Common myeloid progenitor, CD34-positive (primary cell): Measurements from ENCODE around the gene GATA5.

Source experiments
- CTCF ChIA-PET: fragments of 350-600 bp; sonication (Branson Sonifier 250); formaldehyde crosslinking; loops from one replicate; lab custom pipeline; 2021; ENCODE audit warnings: antibody characterized with exemption; lab: Charles Lee
- POLR2A ChIA-PET: fragments of 350-600 bp; sonication (Branson Sonifier 250); formaldehyde crosslinking; loops from one replicate; lab custom pipeline; 2021; ENCODE audit warnings: antibody characterized with exemption; lab: Charles Lee
- DNase-seq, 3 donors: peaks; one replicate each; pipeline versions ENCODE4 v3.0.0 to v3.0.0-alpha.2; 2013
- H3K27ac ChIP-seq, 2 experiments: 1 replicate in 1 of 2; 2 replicates in 1 of 2; pipeline ENCODE4 v1.7.0; 2013; ENCODE audit warnings: inconsistent platforms in 2 of 2, low read length in 2 of 2, mild to moderate bottlenecking in 2 of 2, low read depth in 1 of 2, moderate library complexity in 1 of 2; ENCODE audit not compliant: severe bottlenecking in 2 of 2, insufficient read depth in 1 of 2, poor library complexity in 1 of 2
- H3K27me3 ChIP-seq, 5 experiments: replicated peaks in 2 of 5; 1 replicate in 3 of 5; 2 replicates in 2 of 5; pipeline versions ENCODE4 v1.6.1 to v1.7.0; 2013; ENCODE audit warnings: low read length in 4 of 5, mild to moderate bottlenecking in 2 of 5, moderate library complexity in 2 of 5, inconsistent platforms in 1 of 5; ENCODE audit not compliant: insufficient read depth in 5 of 5, control insufficient read depth in 4 of 5
- H3K36me3 ChIP-seq, 4 experiments: 1 replicate in 2 of 4; 2 replicates in 2 of 4; pipeline versions ENCODE4 v1.6.1 to v1.7.0; 2013; ENCODE audit warnings: low read length in 3 of 4, control low read depth in 1 of 4, mild to moderate bottlenecking in 1 of 4; ENCODE audit not compliant: control insufficient read depth in 4 of 4, insufficient read depth in 4 of 4
- H3K4me1 ChIP-seq, 4 experiments: 1 replicate in 3 of 4; 2 replicates in 1 of 4; pipeline versions ENCODE4 v1.6.1 to v1.7.1; 2013; ENCODE audit warnings: low read length in 3 of 4, mild to moderate bottlenecking in 3 of 4, control low read depth in 1 of 4, inconsistent platforms in 1 of 4, moderate library complexity in 1 of 4; ENCODE audit not compliant: control insufficient read depth in 4 of 4, insufficient read depth in 4 of 4; ENCODE audit errors: control extremely low read depth in 1 of 4
- H3K4me3 ChIP-seq, 7 experiments: 1 replicate in 4 of 7; 2 replicates in 3 of 7; pipeline versions ENCODE4 v1.5.1 to v1.7.0; 2013; ENCODE audit warnings: mild to moderate bottlenecking in 7 of 7, low read length in 6 of 7, moderate library complexity in 6 of 7, inconsistent platforms in 2 of 7, low read depth in 2 of 7, control low read depth in 1 of 7; ENCODE audit not compliant: insufficient read depth in 4 of 7, control insufficient read depth in 1 of 7; ENCODE audit errors: extremely low read depth in 1 of 7
- H3K9me3 ChIP-seq, 5 experiments: 1 replicate in 4 of 5; 2 replicates in 1 of 5; pipeline versions ENCODE4 v1.6.1 to v1.7.1; 2013; ENCODE audit warnings: low read length in 4 of 5, mild to moderate bottlenecking in 2 of 5, inconsistent platforms in 1 of 5, low read depth in 1 of 5, moderate library complexity in 1 of 5; ENCODE audit not compliant: control insufficient read depth in 4 of 5, insufficient read depth in 2 of 5; ENCODE audit errors: control extremely low read depth in 1 of 5
- WGBS: methylation state at CpG from one replicate; pipeline ENCODE4 v1.1.5; 2013; ENCODE audit not compliant: insufficient coverage; 5-methylcytosine and 5-hydroxymethylcytosine counted together

The GATA5 gene

GRCh38 chr20:62480318-62480717, 4.5 kb upstream of the GATA5 start:
- H3K27me3 ChIP-seq, result peaks cover 0 to 92% (median 43%) of the 10 kb centered on the region in 5 experiments
- ChIA-PET CTCF (interaction anchor here (0.6 to 2.5 kb wide), 3 partner anchors 12 to 71 kb away, joined by 3 to 7 read pairs (median 4); no protein-coding TSS in a partner anchor), POLR2A (no interaction called here)
- H3K27ac ChIP-seq, result no peak overlapping the region
- 52% methylated on average over 8 of the region's 9 CpGs for WGBS
- no peak for DNase-seq
- H3K9me3 ChIP-seq, result no peaks in the 10 kb centered on the region
- no peaks in the 10 kb centered on the region for H3K36me3 ChIP-seq
- H3K4me3 ChIP-seq, result no peak overlapping the region
- peaks cover 0 to 43% (median 35%) of the 10 kb centered on the region in 4 experiments for H3K4me1 ChIP-seq

- WGBS, result 38% methylated on average over 4 of the region's 5 CpGs
- H3K4me3 ChIP-seq, result no peak overlapping the region
- peaks cover 0 to 48% (median 36%) of the 10 kb centered on the region in 4 experiments for H3K4me1 ChIP-seq
- no peak for DNase-seq
- POLR2A ChIA-PET, result no interaction called here
- no peaks in the 10 kb centered on the region for H3K36me3 ChIP-seq
- CTCF ChIA-PET, result interaction anchor here (0.6 to 2.6 kb wide), 4 partner anchors 12 to 22 kb away, joined by 3 to 16 read pairs (median 4); no protein-coding TSS in a partner anchor
- peaks cover under 1 to 92% (median 41%) of the 10 kb centered on the region in 5 experiments for H3K27me3 ChIP-seq
- no peaks in the 10 kb centered on the region for H3K9me3 ChIP-seq
- no peak overlapping the region for H3K27ac ChIP-seq
Measured at GRCh38 chr20:62479656-62480055, 3.9 kb upstream of the GATA5 start.

- H3K36me3 ChIP-seq, result no peaks in the 10 kb centered on the region
- no peaks in the 10 kb centered on the region for H3K9me3 ChIP-seq
- DNase-seq, result no peak
- H3K27ac ChIP-seq, result no peak overlapping the region
- 43% methylated on average over 9 of the region's 12 CpGs for WGBS
- CTCF ChIA-PET, result interaction anchor here (1.1 to 2.6 kb wide), 3 partner anchors 16 to 23 kb away, joined by 3 to 16 read pairs (median 6); no protein-coding TSS in a partner anchor
- H3K27me3 ChIP-seq, result peaks cover 4 to 92% (median 42%) of the 10 kb centered on the region in 5 experiments
- H3K4me1 ChIP-seq, result peaks cover 0 to 52% (median 38%) of the 10 kb centered on the region in 4 experiments
- POLR2A ChIA-PET, result no interaction called here
- H3K4me3 ChIP-seq, result no peak overlapping the region
Measured at GRCh38 chr20:62479156-62479555, 3.4 kb upstream of the GATA5 start.

GRCh38 chr20:62477669-62478455, 2.1 kb upstream of the GATA5 start:
- Histone ChIP-seq H3K27ac (no peak overlapping the region), H3K36me3 (no peaks in the 10 kb centered on the region), H3K27me3 (peaks cover 4 to 92% (median 41%) of the 10 kb centered on the region in 5 experiments), H3K9me3 (no peaks in the 10 kb centered on the region), H3K4me1 (peaks cover 0 to 46% (median 36%) of the 10 kb centered on the region in 4 experiments), H3K4me3 (no peak overlapping the region)
- ChIA-PET POLR2A (no interaction called here), CTCF (interaction anchor here (0.8 to 2.6 kb wide), 2 partner anchors 18 to 100 kb away, joined by 4 to 16 read pairs; no protein-coding TSS in a partner anchor)
- no peak for DNase-seq
- WGBS, result 9% methylated on average over 31 of the region's 37 CpGs

- peak overlapping the region in 1 of 7 experiments; percentile 10 for H3K4me3 ChIP-seq
- H3K27ac ChIP-seq, result no peak overlapping the region
- no peaks in the 10 kb centered on the region for H3K9me3 ChIP-seq
- peak in 1 of 3 donors; percentile 27 for DNase-seq
- CTCF ChIA-PET, result interaction anchor here (1.0 kb wide), 1 partner anchor 94 kb away, joined by 3 read pairs; no protein-coding TSS in a partner anchor
- POLR2A ChIA-PET, result no interaction called here
- no peaks in the 10 kb centered on the region for H3K36me3 ChIP-seq
- peaks cover 4 to 89% (median 41%) of the 10 kb centered on the region in 5 experiments for H3K27me3 ChIP-seq
- 1% methylated on average over 72 of the region's 82 CpGs for WGBS
- H3K4me1 ChIP-seq, result peaks cover 0 to 33% (median 28%) of the 10 kb centered on the region in 4 experiments
Measured at GRCh38 chr20:62476056-62476838, 452 bp upstream of the GATA5 start.

GRCh38 chr20:62475027-62475771, 596 bp downstream of the GATA5 start:
- Histone ChIP-seq H3K27ac (no peak overlapping the region), H3K9me3 (no peaks in the 10 kb centered on the region), H3K4me1 (peaks cover 0 to 30% (median 21%) of the 10 kb centered on the region in 4 experiments), H3K4me3 (peak overlapping the region in 2 of 7 experiments; percentile 16 to 19), H3K27me3 (peaks cover 4 to 87% (median 39%) of the 10 kb centered on the region in 5 experiments), H3K36me3 (no peaks in the 10 kb centered on the region)
- POLR2A ChIA-PET, result no interaction called here
- no peak for DNase-seq
- 5% methylated on average over 80 of the region's 93 CpGs for WGBS
- CTCF ChIA-PET, result interaction anchor here (1.0 kb wide), 1 partner anchor 93 kb away, joined by 3 read pairs; no protein-coding TSS in a partner anchor
